C4-2B (cell line): ENCODE results near the gene ZNF234.

Experiments used
- H3K27ac ChIP-seq: fragments of 450-650 bp; 2 replicates; pipeline ENCODE4 v1.5.1; 2017
- CTCF ChIP-seq: fragments of 450-650 bp; conservative IDR thresholded peaks from 2 replicates; pipeline ENCODE4 v1.5.1; 2017; ENCODE audit warnings: mild to moderate bottlenecking
- ZFX ChIP-seq: fragments of 450-650 bp; IDR thresholded peaks from 2 replicates; pipeline ENCODE4 v1.6.1; 2017

The ZNF234 gene

GRCh38 chr19:44141191-44142058 is at the start of gene ZNF234:
Gene ZNF234, plus strand, starts transcription at chr19:44141554. Its CDS starts 3,079 bp downstream, at chr19:44144633.
- H3K27ac ChIP-seq, result peak within 1 kb of the TSS; percentile 80

GRCh38 chr19:44092108-44092507 is 49.2 kb upstream of the ZNF234 start:
- no peak overlapping the region for H3K27ac ChIP-seq
- TF ChIP-seq CTCF (no peak), ZFX (no peak)

More at GRCh38 chr19:44141191-44142058, at the start of gene ZNF234:
- 0 out of 2 replicates have a peak, but pooled peaks have one; percentile 26 for TF ChIP-seq ZFX
- no peak for TF ChIP-seq CTCF

- peak within 1 kb of the TSS; percentile 59 for H3K27ac ChIP-seq
- no peak for TF ChIP-seq ZFX
- no peak for TF ChIP-seq CTCF
Observed at GRCh38 chr19:44093931-44094765, 47.2 kb upstream of the ZNF234 start, which contains the start of gene ZNF224. Gene ZNF224, plus strand, starts transcription at chr19:44094361. Its CDS starts 3,513 bp downstream, at chr19:44097874.

- H3K27ac ChIP-seq, result no peak overlapping the region
- TF ChIP-seq CTCF (no peak), ZFX (no peak)
Observed at GRCh38 chr19:44107751-44108150, 33.6 kb upstream of the ZNF234 start.

DNA sequence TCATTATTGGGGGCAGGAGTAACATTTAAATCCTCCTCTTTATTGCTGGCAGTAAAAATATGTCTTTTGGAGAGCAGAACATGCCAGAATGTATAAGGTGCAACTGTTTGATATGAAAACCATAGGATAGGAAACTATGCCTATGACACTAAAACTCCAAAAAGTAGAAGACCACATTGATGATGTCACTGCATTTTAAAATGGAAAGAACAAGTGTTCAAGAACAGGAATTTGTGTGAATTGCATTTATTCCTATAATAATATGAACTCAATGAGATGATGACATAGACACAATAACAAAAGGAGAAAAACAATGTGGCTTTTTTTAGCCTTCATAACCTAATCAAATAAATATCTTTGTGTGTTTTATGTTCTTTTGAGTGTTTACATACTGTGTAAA is 31.9 kb upstream of the ZNF234 start:
- TF ChIP-seq ZFX, result no peak
- no peak for TF ChIP-seq CTCF
- no peak overlapping the region for H3K27ac ChIP-seq

DNA sequence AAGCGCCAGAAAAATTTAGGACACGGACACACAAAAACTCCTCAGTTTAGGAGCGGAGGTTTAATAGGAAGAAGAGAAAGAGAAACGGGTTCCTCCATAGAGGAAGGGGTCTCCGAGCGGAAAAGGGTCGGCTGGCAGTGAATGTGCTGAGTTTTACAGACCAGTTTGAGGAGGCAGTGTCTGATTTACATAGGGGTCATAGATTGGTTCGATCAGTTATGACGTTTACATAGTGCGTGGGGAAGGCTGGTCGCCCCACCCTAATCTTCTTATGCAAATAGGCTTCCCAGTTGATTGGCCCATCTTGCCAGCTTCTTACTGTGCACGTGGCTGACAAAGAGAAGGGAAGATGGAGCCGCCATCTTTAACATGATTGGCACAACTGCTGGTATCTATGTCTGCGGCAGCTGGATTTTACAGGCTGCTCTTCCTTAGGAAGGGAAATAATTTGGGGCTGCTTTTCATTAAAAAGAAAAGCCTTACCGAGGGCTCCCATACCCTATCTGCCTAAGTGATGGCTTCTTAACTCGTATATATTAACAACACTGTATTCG is 29.4 kb upstream of the ZNF234 start:
- H3K27ac ChIP-seq, result no peak overlapping the region
- TF ChIP-seq ZFX (no peak), CTCF (no peak)

DNA sequence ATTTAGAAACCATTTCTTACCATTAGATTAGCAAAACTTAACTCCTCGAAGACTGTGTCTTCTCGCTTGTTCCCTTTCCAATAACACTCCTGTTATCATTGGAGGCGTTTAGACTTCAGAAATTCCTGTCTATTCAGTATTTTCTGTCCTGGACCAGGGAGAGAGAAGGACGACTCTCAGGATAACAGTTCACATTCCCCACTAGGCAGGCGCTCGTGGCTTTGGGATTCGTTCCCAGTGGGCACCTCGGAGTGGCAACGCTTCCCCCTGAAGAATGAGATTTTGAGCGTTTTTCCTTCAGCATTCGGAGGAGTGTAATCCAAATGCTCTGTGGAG is 28.6 kb upstream of the ZNF234 start:
- TF ChIP-seq ZFX (no peak), CTCF (no peak)
- H3K27ac ChIP-seq, result peak overlapping the region; percentile 59; the same call in 1 of the 2 replicates
